Retinal pigment epithelial cell (primary cell): ENCODE data around the gene FAM181A.

Source experiments
- DNase-seq: peaks from one replicate; pipeline ENCODE4 v3.0.0-alpha.2; 2010; ENCODE audit warnings: low read depth
- H3K4me3 ChIP-seq: 2 replicates; pipeline ENCODE4 v1.5.1; 2011; ENCODE audit warnings: mild to moderate bottlenecking, low read length, control low read depth, moderate library complexity
- CTCF ChIP-seq: conservative IDR thresholded peaks from 2 replicates; pipeline ENCODE4 v1.5.1; 2011; ENCODE audit warnings: low read depth, low read length, control low read depth, inconsistent platforms

Gene FAM181A

GRCh38 chr14:93954900-93955849 is 28.0 kb downstream of the FAM181A start:
- DNase-seq, result no peak
- no peak overlapping the region for H3K4me3 ChIP-seq
- TF ChIP-seq CTCF, result no peak

- no peak overlapping the region for H3K4me3 ChIP-seq
- no peak for DNase-seq
- TF ChIP-seq CTCF, result peak; percentile 11
These were observed 28.8 kb downstream of the FAM181A start for GRCh38 chr14:93955850-93956481.

GRCh38 chr14:93956514-93957332 is 29.6 kb downstream of the FAM181A start:
- no peak for TF ChIP-seq CTCF
- no peak overlapping the region for H3K4me3 ChIP-seq
- no peak for DNase-seq

- DNase-seq, result no peak
- no peak overlapping the region for H3K4me3 ChIP-seq
- no peak for TF ChIP-seq CTCF
These were observed 30.2 kb downstream of the FAM181A start for GRCh38 chr14:93957333-93957710.

- no peak for DNase-seq
- no peak overlapping the region for H3K4me3 ChIP-seq
- TF ChIP-seq CTCF, result no peak
These were observed 30.8 kb downstream of the FAM181A start for GRCh38 chr14:93957751-93958566.

GRCh38 chr14:93958567-93959238 is 31.6 kb downstream of the FAM181A start:
- DNase-seq, result no peak
- no peak overlapping the region for H3K4me3 ChIP-seq
- no peak for TF ChIP-seq CTCF
